Endothelial cell of umbilical vein (primary cell): ENCODE results near the gene TEKT5. TPM values are rescaled to one million over a fixed set of nuclear protein-coding genes. Genes with fewer than 3 reads are reported as not detected.

Source experiments
- BruUV-seq: library from RNA; stranded (reverse); fragments of 400-500 nt; replicated peaks from 2 replicates; lab custom pipeline; 2021; lab: Mats Ljungman, UMichigan
- CTCF ChIA-PET: fragments of 300-600, 350-600 bp; sonication (Branson Sonifier 250); formaldehyde crosslinking; loops from one replicate; lab custom pipeline; 2021; ENCODE audit warnings: antibody characterized with exemption, inconsistent platforms; lab: Charles Lee
- POLR2A ChIA-PET: fragments of 300-600, 350-600 bp; sonication (Branson Sonifier 250); formaldehyde crosslinking; loops from one replicate; lab custom pipeline; 2021; ENCODE audit warnings: antibody characterized with exemption, inconsistent platforms; lab: Charles Lee
- DNase-seq: peaks from one replicate; pipeline ENCODE4 v3.0.0-alpha.2; 2011; ENCODE audit warnings: low read depth, low spot score
- FAIRE-seq: peaks from 2 replicates; lab custom pipeline; 2011; peaks lifted over from hg19 to GRCh38; lab: Jason Lieb, UNC
- H2AFZ ChIP-seq: 2 replicates; pipeline ENCODE4 v1.6.0; 2012; ENCODE audit warnings: low read depth, low read length, control low read depth, inconsistent platforms
- H3K27ac ChIP-seq: 2 replicates; pipeline ENCODE4 v1.5.1; 2011; ENCODE audit warnings: low read depth, mild to moderate bottlenecking, control low read depth, low read length, moderate library complexity; ENCODE audit not compliant: insufficient read depth
- H3K27me3 ChIP-seq, 2 experiments: 2 replicates each; pipeline versions ENCODE4 v1.6.0 to v1.6.1; 2011; ENCODE audit warnings: low read length in 2 of 2, mixed read lengths in 1 of 2; ENCODE audit not compliant: control insufficient read depth in 2 of 2, insufficient read depth in 2 of 2
- H3K36me3 ChIP-seq, 2 experiments: 2 replicates in 1 of 2; 3 replicates in 1 of 2; pipeline ENCODE4 v1.5.1; 2011; ENCODE audit warnings: low read length in 2 of 2, mild to moderate bottlenecking in 1 of 2, moderate library complexity in 1 of 2; ENCODE audit not compliant: control insufficient read depth in 2 of 2, insufficient read depth in 2 of 2; ENCODE audit errors: extremely low read depth in 1 of 2
- H3K4me1 ChIP-seq: 3 replicates; pipeline ENCODE4 v1.5.1; 2011; ENCODE audit warnings: mild to moderate bottlenecking, low read length; ENCODE audit not compliant: control insufficient read depth, insufficient read depth; ENCODE audit errors: extremely low read depth
- H3K4me2 ChIP-seq: 2 replicates; pipeline ENCODE4 v1.6.1; 2011; ENCODE audit warnings: low read length, control low read depth, mixed read lengths; ENCODE audit not compliant: insufficient read depth
- H3K4me3 ChIP-seq, 3 experiments: fragments of 200-600 bp in 1 of 3; sonication (generic), shearing (Covaris generic) in 1 of 3; replicated peaks in 1 of 3; 2 replicates each; pipeline ENCODE4 v1.5.1; 2011 to 2016; ENCODE audit warnings: control low read depth in 3 of 3, low read length in 3 of 3, mild to moderate bottlenecking in 2 of 3, inconsistent platforms in 1 of 3, low read depth in 1 of 3, moderate library complexity in 1 of 3; ENCODE audit not compliant: insufficient read depth in 1 of 3
- H3K79me2 ChIP-seq: 2 replicates; pipeline ENCODE4 v1.6.0; 2012; ENCODE audit warnings: low read length, inconsistent platforms; ENCODE audit not compliant: control insufficient read depth, insufficient read depth
- H3K9ac ChIP-seq: replicated peaks from 2 replicates; pipeline ENCODE3; 2011; ENCODE audit warnings: low read length, control low read depth; ENCODE audit not compliant: insufficient read depth; ENCODE audit errors: extremely low read depth
- H3K9me1 ChIP-seq: replicated peaks from 3 replicates; pipeline ENCODE4 v1.6.0; 2011; ENCODE audit warnings: mild to moderate bottlenecking, low read length; ENCODE audit not compliant: control insufficient read depth, insufficient read depth; ENCODE audit errors: extremely low read depth
- H3K9me3 ChIP-seq: replicated peaks from 2 replicates; pipeline ENCODE4 v1.5.1; 2012; ENCODE audit warnings: low read length, inconsistent platforms; ENCODE audit not compliant: control insufficient read depth, insufficient read depth
- H4K20me1 ChIP-seq: replicated peaks from 2 replicates; pipeline ENCODE3; 2011; ENCODE audit warnings: mild to moderate bottlenecking, low read length; ENCODE audit not compliant: control insufficient read depth, insufficient read depth; ENCODE audit errors: extremely low read depth
- CTCF ChIP-seq, 2 donors: IDR thresholded peaks; 1 replicate in 1 of 2; 2 replicates in 1 of 2; pipeline ENCODE4 v1.5.1; 2011; ENCODE audit warnings: low read length in 2 of 2, mild to moderate bottlenecking in 2 of 2, moderate library complexity in 2 of 2, control low read depth in 1 of 2, inconsistent platforms in 1 of 2, low read depth in 1 of 2; ENCODE audit not compliant: insufficient read depth in 1 of 2; ENCODE audit errors: extremely low read depth in 1 of 2
- EZH2 ChIP-seq: IDR thresholded peaks from 2 replicates; pipeline ENCODE4 v1.6.1; 2012; ENCODE audit warnings: borderline replicate concordance, low read depth, mild to moderate bottlenecking, moderate library complexity, low read length, inconsistent platforms; ENCODE audit not compliant: severe bottlenecking
- FOS ChIP-seq: IDR thresholded peaks from 2 replicates; pipeline ENCODE4 v1.6.1; 2011; ENCODE audit warnings: mild to moderate bottlenecking, low read length, moderate library complexity, borderline replicate concordance; ENCODE audit not compliant: insufficient read depth
- GATA2 ChIP-seq: IDR thresholded peaks from 2 replicates; pipeline ENCODE4 v1.7.0; 2011; ENCODE audit warnings: low read depth, mild to moderate bottlenecking, moderate library complexity, mixed read lengths, low read length; ENCODE audit not compliant: insufficient read length, insufficient read depth
- JUN ChIP-seq: IDR thresholded peaks from 2 replicates; pipeline ENCODE4 v1.6.1; 2011; ENCODE audit warnings: borderline replicate concordance, low read depth; ENCODE audit not compliant: insufficient read length, insufficient read depth
- MAX ChIP-seq: IDR thresholded peaks from 2 replicates; pipeline ENCODE4 v1.6.1; 2011; ENCODE audit not compliant: insufficient read depth, insufficient read length
- MYC ChIP-seq: IDR thresholded peaks from one replicate; pipeline ENCODE4 v1.6.1; 2011; ENCODE audit warnings: mild to moderate bottlenecking, low read depth, low read length
- POLR2A ChIP-seq: IDR thresholded peaks from 2 replicates; pipeline ENCODE4 v1.6.1; 2012; ENCODE audit warnings: low read depth, mild to moderate bottlenecking, control low read depth, low read length
- POLR2AphosphoS5 ChIP-seq: IDR thresholded peaks from 2 replicates; pipeline ENCODE4 v1.6.1; 2012; ENCODE audit warnings: low read depth, mild to moderate bottlenecking, control low read depth, low read length, moderate library complexity; ENCODE audit not compliant: insufficient read depth
- dilution Hi-C: fragments of 300-500 bp; cut with MboI; formaldehyde crosslinking; loops from one replicate; pipeline ENCODE4 v1.15.0; 2019; ENCODE audit warnings: low sequenced_read_pairs; ENCODE audit not compliant: extremely low pct_ligation_motif_present
- intact Hi-C: fragments of 100-400 bp; cut with micrococcal nuclease; formaldehyde crosslinking; loops from one replicate; pipeline ENCODE4 v1.10.0; 2022
- polyA plus RNA-seq, 4 experiments: library from polyadenylated mRNA; depleted of rRNA in 3 of 4; stranded (reverse) in 3 of 4; unstranded in 1 of 4; fragments of >200 nt; gene quantifications; 2 replicates each; pipeline versions ENCODE4 v1.2.1 to v1.2.3, GENCODE V29; 2011 to 2012; ENCODE audit warnings: missing spikeins in 1 of 4
- total RNA-seq: library from RNA; stranded (reverse); gene quantifications from 2 replicates; pipeline ENCODE4 v1.2.3, GENCODE V29; 2021

TEKT5 gene
- total and polyA plus RNA-seq, 2 donors (not counting 3 experiments of a cell fraction or from before 2014, with no cell fraction given): not detected

GRCh38 chr16:10646228-10646580 is 48.5 kb downstream of the TEKT5 start:
- H3K4me3 ChIP-seq: no peak overlapping the region
- dilution Hi-C loops (no loop called here), intact Hi-C loops (no loop called here)
- H3K9ac ChIP-seq: no peak overlapping the region
- no peaks in the 10 kb centered on the region for H3K27me3 ChIP-seq
- no TSS peak for BruUV-seq
- H3K4me1 ChIP-seq: no peaks in the 10 kb centered on the region
- H3K27ac ChIP-seq: no peak overlapping the region
- no peaks in the 10 kb centered on the region for H3K79me2 ChIP-seq
- CTCF ChIA-PET: interaction anchor here (1.5 kb wide), 1 partner anchor 14 kb away, joined by 3 read pairs; no protein-coding TSS in a partner anchor
- H3K4me2 ChIP-seq: no peak overlapping the region
- no peak for FAIRE-seq
- H3K9me1 ChIP-seq: no peaks in the 10 kb centered on the region
- POLR2A ChIA-PET: no interaction called here
- no peaks in the 10 kb centered on the region for H4K20me1 ChIP-seq
- no peak overlapping the region for H2AFZ ChIP-seq
- no peaks in the 10 kb centered on the region for H3K9me3 ChIP-seq
- no peak for DNase-seq
- no peak for TF ChIP-seq EZH2
- no peak for TF ChIP-seq CTCF (IDR thresholded peaks at IDR 0.05; ENCODE audit: extremely low read depth in 1 of 2, insufficient read depth in 1 of 2, low read depth in 1 of 2, low read length in 2 of 2)
- TF ChIP-seq MAX: no peak
- no peak for TF ChIP-seq POLR2AphosphoS5
- TF ChIP-seq MYC: no peak
- TF ChIP-seq FOS: no peak
- no peak for TF ChIP-seq POLR2A
- no peak for TF ChIP-seq JUN
- no peak for TF ChIP-seq GATA2
- H3K36me3 ChIP-seq: no peaks in the 10 kb centered on the region
